MG63 (cell line): ENCODE data around the gene RBFOX2. TPM values are rescaled to one million over a fixed set of nuclear protein-coding genes. Genes with fewer than 3 reads are reported as not detected.
A peak's percentile ranks its signal among the peaks of the same experiment; 100 is the strongest.

ENCODE experiments used
- DNase-seq: peaks from one replicate; pipeline ENCODE4 v3.0.0-alpha.2; 2020
- H3K27me3 ChIP-seq: fragments of 250-450 bp; sonication (Bioruptor Pico); 2 replicates; pipeline ENCODE4 v1.5.1; 2020; ENCODE audit warnings: mild to moderate bottlenecking, moderate library complexity
- H3K36me3 ChIP-seq: fragments of 250-450 bp; sonication (Bioruptor Pico); 2 replicates; pipeline ENCODE4 v1.5.1; 2020; ENCODE audit warnings: mild to moderate bottlenecking, moderate library complexity
- H3K4me3 ChIP-seq: fragments of 250-450 bp; sonication (Bioruptor Pico); 2 replicates; pipeline ENCODE4 v1.5.1; 2020; ENCODE audit warnings: mild to moderate bottlenecking, moderate library complexity
- H3K9me3 ChIP-seq: fragments of 250-450 bp; sonication (Bioruptor Pico); 2 replicates; pipeline ENCODE4 v1.5.1; 2020; ENCODE audit warnings: mild to moderate bottlenecking, moderate library complexity
- total RNA-seq: library from RNA; depleted of rRNA; stranded (reverse); fragments of >200 nt; shearing (Covaris generic); gene quantifications from 2 replicates; pipeline ENCODE4 v1.2.3, GENCODE V29; 2014; ENCODE audit warnings: low replicate concordance

Gene RBFOX2
- total RNA-seq, 1 experiment from 2014 or later, result 65.6 TPM

GRCh38 chr22:35973388-35973787 is 55.2 kb downstream of the RBFOX2 start:
- no peak overlapping the region for H3K4me3 ChIP-seq
- no peaks in the 10 kb centered on the region for H3K36me3 ChIP-seq
- no peaks in the 10 kb centered on the region for H3K9me3 ChIP-seq
- no peak for DNase-seq
- no peaks in the 10 kb centered on the region for H3K27me3 ChIP-seq

- Histone ChIP-seq H3K9me3 (no peaks in the 10 kb centered on the region), H3K27me3 (no peaks in the 10 kb centered on the region), H3K4me3 (no peak overlapping the region), H3K36me3 (no peaks in the 10 kb centered on the region)
- DNase-seq, result no peak
Observed at GRCh38 chr22:35972559-35972958, 56.1 kb downstream of the RBFOX2 start.

- Histone ChIP-seq H3K36me3 (no peaks in the 10 kb centered on the region), H3K4me3 (no peak overlapping the region), H3K9me3 (no peaks in the 10 kb centered on the region), H3K27me3 (no peaks in the 10 kb centered on the region)
- DNase-seq, result peak; percentile 23
Observed at GRCh38 chr22:35971456-35972119, 57.0 kb downstream of the RBFOX2 start.

DNA sequence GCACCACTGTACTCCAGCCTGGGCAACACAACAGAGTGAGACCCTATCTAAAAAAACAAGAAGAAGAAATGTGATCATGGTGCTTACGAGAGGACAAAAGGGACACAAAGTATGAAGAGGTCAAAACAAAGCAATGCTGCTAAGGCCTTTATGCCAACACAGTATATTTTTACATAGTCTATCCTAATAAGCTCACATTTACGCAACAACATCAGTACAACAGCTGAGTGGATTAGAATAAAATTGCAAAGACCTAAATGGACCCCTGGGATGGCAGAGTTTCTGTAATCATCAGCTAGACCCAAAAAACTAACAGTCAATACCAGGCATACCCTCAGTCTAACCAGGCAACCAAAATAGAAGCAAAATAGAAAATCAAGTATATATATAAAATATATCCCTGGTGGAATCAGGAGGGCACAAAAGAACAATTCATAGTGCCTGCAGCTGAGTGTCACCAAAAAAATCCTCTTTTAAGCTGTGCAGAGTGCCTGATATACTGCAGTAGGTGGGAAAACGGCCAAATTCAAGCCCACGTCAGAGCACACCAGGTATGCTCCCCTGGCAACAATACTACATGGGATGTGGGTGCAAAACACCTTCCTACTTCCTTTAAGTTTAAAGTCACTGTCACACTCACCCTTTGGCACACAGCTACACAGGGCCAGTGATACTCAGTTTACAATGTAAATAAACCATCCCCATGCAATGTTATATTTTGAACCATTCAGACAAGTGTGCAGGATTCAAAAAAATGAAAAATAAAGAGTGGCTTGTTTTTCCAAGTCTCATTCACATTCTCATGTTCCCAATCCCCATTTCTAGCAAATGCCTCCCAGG is 57.8 kb downstream of the RBFOX2 start:
- Histone ChIP-seq H3K4me3 (no peak overlapping the region), H3K9me3 (no peaks in the 10 kb centered on the region), H3K27me3 (no peaks in the 10 kb centered on the region), H3K36me3 (no peaks in the 10 kb centered on the region)
- DNase-seq, result no peak

DNA sequence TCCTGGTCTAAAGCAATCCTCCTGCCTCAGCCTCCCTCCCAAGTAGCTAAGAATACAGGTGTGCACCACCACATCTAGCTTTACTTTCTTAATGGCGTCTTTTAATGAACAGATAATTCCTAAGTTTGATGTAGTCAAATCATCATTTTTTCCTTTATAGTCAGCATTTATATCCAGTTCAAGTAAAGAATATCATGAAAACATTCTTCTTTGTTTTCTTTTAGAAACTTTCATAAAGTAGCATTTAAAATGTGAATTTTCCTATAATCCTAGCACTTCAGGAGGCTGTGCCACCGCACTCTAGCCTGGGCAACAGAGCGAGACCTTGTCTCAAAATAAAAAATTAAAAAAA is 61.6 kb downstream of the RBFOX2 start:
- no peaks in the 10 kb centered on the region for H3K27me3 ChIP-seq
- H3K9me3 ChIP-seq, result no peaks in the 10 kb centered on the region
- no peaks in the 10 kb centered on the region; the same call in 1 of the 2 replicates for H3K36me3 ChIP-seq
- no peak for DNase-seq
- no peak overlapping the region for H3K4me3 ChIP-seq

GRCh38 chr22:35966314-35967045 is 62.1 kb downstream of the RBFOX2 start:
- Histone ChIP-seq H3K9me3 (no peaks in the 10 kb centered on the region), H3K4me3 (no peak overlapping the region), H3K36me3 (no peaks in the 10 kb centered on the region; the same call in 1 of the 2 replicates), H3K27me3 (no peaks in the 10 kb centered on the region)
- DNase-seq, result no peak

- no peak for DNase-seq
- Histone ChIP-seq H3K36me3 (no peaks in the 10 kb centered on the region; the same call in 1 of the 2 replicates), H3K27me3 (no peaks in the 10 kb centered on the region), H3K4me3 (no peak overlapping the region), H3K9me3 (no peaks in the 10 kb centered on the region)
Observed at GRCh38 chr22:35963237-35963810, 65.3 kb downstream of the RBFOX2 start.

DNA sequence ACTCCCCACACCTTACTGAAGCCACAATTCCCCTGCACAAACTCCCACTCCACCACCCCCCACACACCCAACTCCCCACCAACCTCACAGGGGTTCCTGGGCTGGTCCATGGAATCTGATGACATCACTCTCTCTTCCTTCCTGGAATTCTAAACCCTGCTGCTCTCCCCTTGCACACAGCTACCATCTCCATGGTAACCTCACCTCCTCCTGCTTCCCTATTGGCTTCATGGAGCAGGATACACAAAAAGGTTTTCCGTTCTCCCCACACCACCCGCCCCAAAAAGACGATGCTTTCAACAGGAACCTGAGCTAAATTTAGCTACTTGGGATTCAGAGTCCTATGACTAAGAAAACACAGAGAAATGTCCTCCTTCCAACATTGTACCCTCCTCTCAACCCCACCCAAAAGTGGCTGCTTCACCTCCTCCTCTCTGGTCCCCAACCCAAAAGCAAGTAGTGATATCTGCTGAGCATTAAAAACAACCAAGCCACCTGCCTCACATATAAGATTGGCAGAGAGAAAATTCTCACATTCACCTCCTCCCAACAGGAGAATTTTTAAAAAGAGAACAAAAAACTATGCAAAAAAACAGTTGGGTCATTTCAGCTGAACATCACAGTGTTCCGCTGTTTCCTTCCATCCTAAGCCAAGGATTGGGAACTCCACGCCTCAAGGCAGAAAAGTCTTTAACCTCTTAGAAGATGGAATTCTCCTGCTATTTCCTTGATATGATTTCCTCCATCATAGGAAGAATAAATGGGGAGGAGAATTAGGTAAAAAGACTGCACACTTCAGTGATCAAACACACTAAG is 66.9 kb downstream of the RBFOX2 start:
- Histone ChIP-seq H3K9me3 (no peaks in the 10 kb centered on the region), H3K36me3 (no peaks in the 10 kb centered on the region; the same call in 1 of the 2 replicates), H3K27me3 (no peaks in the 10 kb centered on the region), H3K4me3 (no peak overlapping the region)
- DNase-seq, result peak; percentile 36

DNA sequence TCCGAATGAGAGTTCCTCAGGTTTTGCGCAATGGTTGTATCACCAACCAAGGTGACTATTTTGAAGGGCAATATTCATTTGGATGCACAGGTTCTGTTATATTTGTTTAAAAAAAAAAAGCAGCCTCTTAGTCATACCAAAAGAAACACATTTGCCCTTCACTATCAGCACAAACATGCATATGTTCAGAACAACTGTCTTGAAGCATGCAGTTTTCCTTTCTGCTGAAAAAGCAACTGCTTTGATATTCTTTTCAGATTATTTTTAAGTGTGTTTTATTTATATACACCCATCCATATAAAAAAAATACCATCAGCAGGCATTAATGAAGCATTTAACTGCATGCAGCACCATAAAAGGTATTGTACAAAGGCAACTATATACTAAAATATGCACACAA is 67.8 kb downstream of the RBFOX2 start:
- Histone ChIP-seq H3K9me3 (no peaks in the 10 kb centered on the region), H3K36me3 (no peaks in the 10 kb centered on the region; the same call in 1 of the 2 replicates), H3K27me3 (no peaks in the 10 kb centered on the region), H3K4me3 (no peak overlapping the region)
- no peak for DNase-seq

GRCh38 chr22:35959121-35959800 is 69.4 kb downstream of the RBFOX2 start:
- Histone ChIP-seq H3K9me3 (no peaks in the 10 kb centered on the region), H3K4me3 (no peak overlapping the region), H3K36me3 (no peaks in the 10 kb centered on the region), H3K27me3 (no peaks in the 10 kb centered on the region)
- no peak for DNase-seq

GRCh38 chr22:35958334-35958733 is 70.3 kb downstream of the RBFOX2 start:
- no peak overlapping the region for H3K4me3 ChIP-seq
- DNase-seq, result no peak
- H3K27me3 ChIP-seq, result no peaks in the 10 kb centered on the region
- H3K36me3 ChIP-seq, result no peaks in the 10 kb centered on the region
- H3K9me3 ChIP-seq, result no peaks in the 10 kb centered on the region

DNA sequence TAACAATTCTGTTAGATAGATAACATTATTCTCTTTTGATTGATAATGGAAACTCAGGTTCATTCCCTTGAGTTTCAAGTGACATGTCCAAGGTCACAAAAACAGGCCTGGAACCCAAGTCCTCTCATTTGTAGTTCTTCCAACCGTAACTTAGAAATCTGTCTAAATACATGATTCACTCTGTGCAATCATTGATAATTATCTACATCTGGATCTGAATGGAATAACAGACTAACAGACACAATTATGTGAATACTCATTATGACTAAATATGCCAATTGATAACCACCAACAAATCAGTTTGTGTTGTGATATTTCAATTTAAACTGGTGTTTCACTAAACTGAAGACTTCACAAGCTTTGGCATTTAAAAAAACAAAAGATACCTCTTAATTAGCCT is 71.0 kb downstream of the RBFOX2 start:
- no peak overlapping the region for H3K4me3 ChIP-seq
- no peak for DNase-seq
- no peaks in the 10 kb centered on the region for H3K9me3 ChIP-seq
- H3K36me3 ChIP-seq, result no peaks in the 10 kb centered on the region
- no peaks in the 10 kb centered on the region for H3K27me3 ChIP-seq

DNA sequence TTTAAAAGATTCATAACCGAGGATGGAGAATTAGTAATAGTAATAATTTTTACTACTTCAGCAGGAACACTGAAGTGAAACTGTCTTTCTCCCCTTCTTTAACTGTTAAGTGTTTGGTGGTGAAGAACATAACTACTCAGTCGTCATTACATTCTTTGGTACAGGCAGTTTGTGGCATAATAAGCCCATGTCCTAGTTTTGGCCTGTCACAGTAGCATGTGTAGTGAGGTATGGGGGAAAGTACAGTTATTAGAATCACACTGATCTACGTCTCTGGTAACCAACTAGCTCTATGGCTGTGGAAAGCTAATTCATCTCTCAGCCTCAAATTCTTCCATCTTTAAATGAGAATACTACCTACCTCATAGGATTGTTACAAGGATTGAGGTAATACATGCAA is 71.8 kb downstream of the RBFOX2 start:
- H3K9me3 ChIP-seq, result no peaks in the 10 kb centered on the region
- no peaks in the 10 kb centered on the region for H3K36me3 ChIP-seq
- no peak overlapping the region for H3K4me3 ChIP-seq
- H3K27me3 ChIP-seq, result no peaks in the 10 kb centered on the region
- no peak for DNase-seq

- no peaks in the 10 kb centered on the region for H3K27me3 ChIP-seq
- no peaks in the 10 kb centered on the region for H3K9me3 ChIP-seq
- H3K4me3 ChIP-seq, result no peak overlapping the region
- no peak for DNase-seq
- no peaks in the 10 kb centered on the region for H3K36me3 ChIP-seq
Observed at GRCh38 chr22:35955546-35955945, 73.1 kb downstream of the RBFOX2 start.

DNA sequence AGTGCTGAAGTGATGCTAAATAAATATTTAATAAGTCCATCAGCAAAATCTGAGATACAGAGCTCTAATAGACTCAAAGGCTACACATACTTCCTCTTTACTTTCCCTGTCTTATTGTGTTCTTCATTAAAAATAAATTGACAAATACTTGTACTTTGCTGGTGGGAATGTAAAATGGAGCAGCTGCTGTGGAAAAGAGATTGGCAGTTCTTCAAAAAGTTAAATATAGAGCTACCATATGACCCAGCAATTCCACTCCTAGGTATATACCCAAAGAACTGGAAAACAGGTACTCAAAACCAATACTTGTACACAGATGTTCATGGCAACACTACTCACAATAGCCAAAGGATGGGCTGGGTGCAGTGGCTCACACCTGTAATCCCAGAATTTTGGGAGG is 76.0 kb downstream of the RBFOX2 start:
- Histone ChIP-seq H3K4me3 (no peak overlapping the region), H3K36me3 (no peaks in the 10 kb centered on the region), H3K9me3 (no peaks in the 10 kb centered on the region), H3K27me3 (no peaks in the 10 kb centered on the region)
- no peak for DNase-seq

DNA sequence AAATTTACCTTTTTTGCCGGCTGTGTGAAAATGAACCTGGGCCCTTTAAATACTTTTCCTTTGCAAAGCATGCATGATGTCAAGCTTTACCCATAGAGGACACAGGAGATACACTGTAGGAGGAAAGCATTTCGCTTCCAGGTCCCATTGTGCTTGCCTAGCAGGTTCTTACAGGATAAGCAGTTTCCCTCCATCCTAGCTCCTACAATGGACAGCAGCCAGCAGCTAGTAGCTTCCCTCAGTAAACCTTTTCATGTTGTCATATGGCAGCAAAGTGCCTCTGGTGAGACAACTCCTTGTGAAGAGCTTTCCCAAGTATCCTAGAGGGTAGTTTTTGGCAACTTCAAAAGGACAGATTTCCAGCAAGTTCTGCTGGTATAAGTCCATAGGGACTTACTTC is 78.4 kb downstream of the RBFOX2 start:
- no peaks in the 10 kb centered on the region for H3K27me3 ChIP-seq
- no peaks in the 10 kb centered on the region for H3K36me3 ChIP-seq
- H3K9me3 ChIP-seq, result no peaks in the 10 kb centered on the region
- no peak for DNase-seq
- H3K4me3 ChIP-seq, result no peak overlapping the region
